ENCODE results near the gene PNMA1. TPM values are rescaled to one million over a fixed set of nuclear protein-coding genes. Genes with fewer than 3 reads are reported as not detected.

PNMA1 gene
- total and polyA plus RNA-seq, 9 of the 15 experiments (the other 6 are each of a cell fraction or from before 2014, with no cell fraction given) = 1.7 to 26.4 (median 8.7) TPM

DNA sequence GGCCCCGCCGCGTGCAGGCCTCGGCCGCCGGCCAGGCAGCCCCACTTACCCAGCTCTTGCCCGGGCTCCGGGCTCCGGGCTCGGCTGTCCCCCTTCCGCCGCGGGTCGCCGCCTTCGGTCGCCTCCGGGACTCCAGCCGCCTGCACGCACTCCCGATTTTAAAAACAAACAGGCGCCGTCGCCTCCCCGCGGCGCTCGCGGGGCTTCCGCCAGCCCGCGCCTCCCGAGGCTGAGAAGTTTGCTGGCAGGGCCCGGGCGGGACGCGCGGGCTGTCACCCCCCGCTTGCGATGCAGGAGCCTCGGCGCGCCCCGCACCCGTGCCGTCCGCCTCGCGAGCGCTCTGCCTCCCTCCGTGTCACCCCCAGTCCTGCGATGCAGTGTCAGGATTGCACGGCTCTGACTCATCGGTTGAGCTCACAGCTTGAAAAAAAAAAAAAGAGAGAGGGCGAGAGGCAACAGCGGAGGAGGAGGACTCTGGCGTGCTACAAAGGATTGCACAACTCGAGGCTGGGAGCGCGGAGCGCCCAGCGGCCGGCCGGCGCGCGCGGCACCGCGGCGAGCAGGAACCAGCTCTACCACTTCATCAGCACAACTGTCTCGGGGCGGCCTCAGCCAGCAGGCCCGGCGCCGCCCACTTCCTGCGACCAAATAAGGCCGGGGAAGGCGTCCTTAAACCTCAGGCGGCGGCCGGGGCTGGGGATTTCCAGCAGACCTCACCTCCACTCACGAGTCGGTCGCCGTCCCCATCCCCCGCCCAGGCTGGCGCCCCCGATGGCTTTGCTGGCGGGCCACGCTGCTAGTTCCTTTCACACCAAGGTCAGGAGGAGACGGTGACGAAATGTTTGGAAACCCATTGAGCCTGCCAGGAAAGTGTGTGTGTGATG, 45.8 kb upstream of the PNMA1 start (continued):
- TF ChIP-seq, protein P1, sequence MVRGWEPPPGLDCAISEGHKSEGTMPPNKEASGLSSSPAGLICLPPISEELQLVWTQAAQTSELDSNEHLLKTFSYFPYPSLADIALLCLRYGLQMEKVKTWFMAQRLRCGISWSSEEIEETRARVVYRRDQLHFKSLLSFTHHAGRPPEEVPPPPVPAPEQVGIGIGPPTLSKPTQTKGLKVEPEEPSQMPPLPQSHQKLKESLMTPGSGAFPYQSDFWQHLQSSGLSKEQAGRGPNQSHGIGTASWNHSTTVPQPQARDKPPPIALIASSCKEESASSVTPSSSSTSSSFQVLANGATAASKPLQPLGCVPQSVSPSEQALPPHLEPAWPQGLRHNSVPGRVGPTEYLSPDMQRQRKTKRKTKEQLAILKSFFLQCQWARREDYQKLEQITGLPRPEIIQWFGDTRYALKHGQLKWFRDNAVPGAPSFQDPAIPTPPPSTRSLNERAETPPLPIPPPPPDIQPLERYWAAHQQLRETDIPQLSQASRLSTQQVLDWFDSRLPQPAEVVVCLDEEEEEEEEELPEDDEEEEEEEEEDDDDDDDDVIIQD (CRISPR knock-in tag; IDR thresholded peaks at IDR 0.05) = no peak
- TF ChIP-seq, protein P2, sequence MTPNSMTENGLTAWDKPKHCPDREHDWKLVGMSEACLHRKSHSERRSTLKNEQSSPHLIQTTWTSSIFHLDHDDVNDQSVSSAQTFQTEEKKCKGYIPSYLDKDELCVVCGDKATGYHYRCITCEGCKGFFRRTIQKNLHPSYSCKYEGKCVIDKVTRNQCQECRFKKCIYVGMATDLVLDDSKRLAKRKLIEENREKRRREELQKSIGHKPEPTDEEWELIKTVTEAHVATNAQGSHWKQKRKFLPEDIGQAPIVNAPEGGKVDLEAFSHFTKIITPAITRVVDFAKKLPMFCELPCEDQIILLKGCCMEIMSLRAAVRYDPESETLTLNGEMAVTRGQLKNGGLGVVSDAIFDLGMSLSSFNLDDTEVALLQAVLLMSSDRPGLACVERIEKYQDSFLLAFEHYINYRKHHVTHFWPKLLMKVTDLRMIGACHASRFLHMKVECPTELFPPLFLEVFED (CRISPR knock-in tag; conservative IDR thresholded peaks at IDR 0.05) = no peak
- TF ChIP-seq, protein P3, sequence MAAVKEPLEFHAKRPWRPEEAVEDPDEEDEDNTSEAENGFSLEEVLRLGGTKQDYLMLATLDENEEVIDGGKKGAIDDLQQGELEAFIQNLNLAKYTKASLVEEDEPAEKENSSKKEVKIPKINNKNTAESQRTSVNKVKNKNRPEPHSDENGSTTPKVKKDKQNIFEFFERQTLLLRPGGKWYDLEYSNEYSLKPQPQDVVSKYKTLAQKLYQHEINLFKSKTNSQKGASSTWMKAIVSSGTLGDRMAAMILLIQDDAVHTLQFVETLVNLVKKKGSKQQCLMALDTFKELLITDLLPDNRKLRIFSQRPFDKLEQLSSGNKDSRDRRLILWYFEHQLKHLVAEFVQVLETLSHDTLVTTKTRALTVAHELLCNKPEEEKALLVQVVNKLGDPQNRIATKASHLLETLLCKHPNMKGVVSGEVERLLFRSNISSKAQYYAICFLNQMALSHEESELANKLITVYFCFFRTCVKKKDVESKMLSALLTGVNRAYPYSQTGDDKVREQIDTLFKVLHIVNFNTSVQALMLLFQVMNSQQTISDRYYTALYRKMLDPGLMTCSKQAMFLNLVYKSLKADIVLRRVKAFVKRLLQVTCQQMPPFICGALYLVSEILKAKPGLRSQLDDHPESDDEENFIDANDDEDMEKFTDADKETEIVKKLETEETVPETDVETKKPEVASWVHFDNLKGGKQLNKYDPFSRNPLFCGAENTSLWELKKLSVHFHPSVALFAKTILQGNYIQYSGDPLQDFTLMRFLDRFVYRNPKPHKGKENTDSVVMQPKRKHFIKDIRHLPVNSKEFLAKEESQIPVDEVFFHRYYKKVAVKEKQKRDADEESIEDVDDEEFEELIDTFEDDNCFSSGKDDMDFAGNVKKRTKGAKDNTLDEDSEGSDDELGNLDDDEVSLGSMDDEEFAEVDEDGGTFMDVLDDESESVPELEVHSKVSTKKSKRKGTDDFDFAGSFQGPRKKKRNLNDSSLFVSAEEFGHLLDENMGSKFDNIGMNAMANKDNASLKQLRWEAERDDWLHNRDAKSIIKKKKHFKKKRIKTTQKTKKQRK (IDR thresholded peaks at IDR 0.05; ENCODE audit: borderline replicate concordance, low read depth, low read length) = no peak
- no peak for TF ChIP-seq NR2F6 (CRISPR knock-in tag; IDR thresholded peaks at IDR 0.05)
- no peak for TF ChIP-seq CHD2 (IDR thresholded peaks at IDR 0.05; ENCODE audit: low read depth, low read length)
- TF ChIP-seq ZNF165 (CRISPR knock-in tag; IDR thresholded peaks at IDR 0.05; ENCODE audit: borderline replicate concordance) = no peak
- peak in 1 of 2 experiments; percentile 42; a peak in 1 of 4 replicates for TF ChIP-seq HDAC1 (IDR thresholded peaks at IDR 0.05)
- no peak for TF ChIP-seq RBM15 (IDR thresholded peaks at IDR 0.05; ENCODE audit: insufficient read depth, low read length)
- TF ChIP-seq, protein P4, sequence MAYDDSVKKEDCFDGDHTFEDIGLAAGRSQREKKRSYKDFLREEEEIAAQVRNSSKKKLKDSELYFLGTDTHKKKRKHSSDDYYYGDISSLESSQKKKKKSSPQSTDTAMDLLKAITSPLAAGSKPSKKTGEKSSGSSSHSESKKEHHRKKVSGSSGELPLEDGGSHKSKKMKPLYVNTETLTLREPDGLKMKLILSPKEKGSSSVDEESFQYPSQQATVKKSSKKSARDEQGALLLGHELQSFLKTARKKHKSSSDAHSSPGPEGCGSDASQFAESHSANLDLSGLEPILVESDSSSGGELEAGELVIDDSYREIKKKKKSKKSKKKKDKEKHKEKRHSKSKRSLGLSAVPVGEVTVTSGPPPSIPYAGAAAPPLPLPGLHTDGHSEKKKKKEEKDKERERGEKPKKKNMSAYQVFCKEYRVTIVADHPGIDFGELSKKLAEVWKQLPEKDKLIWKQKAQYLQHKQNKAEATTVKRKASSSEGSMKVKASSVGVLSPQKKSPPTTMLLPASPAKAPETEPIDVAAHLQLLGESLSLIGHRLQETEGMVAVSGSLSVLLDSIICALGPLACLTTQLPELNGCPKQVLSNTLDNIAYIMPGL (CRISPR knock-in tag; IDR thresholded peaks at IDR 0.05) = no peak
- TF ChIP-seq, protein P5, sequence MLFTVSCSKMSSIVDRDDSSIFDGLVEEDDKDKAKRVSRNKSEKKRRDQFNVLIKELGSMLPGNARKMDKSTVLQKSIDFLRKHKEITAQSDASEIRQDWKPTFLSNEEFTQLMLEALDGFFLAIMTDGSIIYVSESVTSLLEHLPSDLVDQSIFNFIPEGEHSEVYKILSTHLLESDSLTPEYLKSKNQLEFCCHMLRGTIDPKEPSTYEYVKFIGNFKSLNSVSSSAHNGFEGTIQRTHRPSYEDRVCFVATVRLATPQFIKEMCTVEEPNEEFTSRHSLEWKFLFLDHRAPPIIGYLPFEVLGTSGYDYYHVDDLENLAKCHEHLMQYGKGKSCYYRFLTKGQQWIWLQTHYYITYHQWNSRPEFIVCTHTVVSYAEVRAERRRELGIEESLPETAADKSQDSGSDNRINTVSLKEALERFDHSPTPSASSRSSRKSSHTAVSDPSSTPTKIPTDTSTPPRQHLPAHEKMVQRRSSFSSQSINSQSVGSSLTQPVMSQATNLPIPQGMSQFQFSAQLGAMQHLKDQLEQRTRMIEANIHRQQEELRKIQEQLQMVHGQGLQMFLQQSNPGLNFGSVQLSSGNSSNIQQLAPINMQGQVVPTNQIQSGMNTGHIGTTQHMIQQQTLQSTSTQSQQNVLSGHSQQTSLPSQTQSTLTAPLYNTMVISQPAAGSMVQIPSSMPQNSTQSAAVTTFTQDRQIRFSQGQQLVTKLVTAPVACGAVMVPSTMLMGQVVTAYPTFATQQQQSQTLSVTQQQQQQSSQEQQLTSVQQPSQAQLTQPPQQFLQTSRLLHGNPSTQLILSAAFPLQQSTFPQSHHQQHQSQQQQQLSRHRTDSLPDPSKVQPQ (CRISPR knock-in tag; IDR thresholded peaks at IDR 0.05; ENCODE audit: borderline replicate concordance) = no peak
- TF ChIP-seq SNIP1 (IDR thresholded peaks at IDR 0.05; ENCODE audit: low read depth) = no peak
- TF ChIP-seq, protein P6, sequence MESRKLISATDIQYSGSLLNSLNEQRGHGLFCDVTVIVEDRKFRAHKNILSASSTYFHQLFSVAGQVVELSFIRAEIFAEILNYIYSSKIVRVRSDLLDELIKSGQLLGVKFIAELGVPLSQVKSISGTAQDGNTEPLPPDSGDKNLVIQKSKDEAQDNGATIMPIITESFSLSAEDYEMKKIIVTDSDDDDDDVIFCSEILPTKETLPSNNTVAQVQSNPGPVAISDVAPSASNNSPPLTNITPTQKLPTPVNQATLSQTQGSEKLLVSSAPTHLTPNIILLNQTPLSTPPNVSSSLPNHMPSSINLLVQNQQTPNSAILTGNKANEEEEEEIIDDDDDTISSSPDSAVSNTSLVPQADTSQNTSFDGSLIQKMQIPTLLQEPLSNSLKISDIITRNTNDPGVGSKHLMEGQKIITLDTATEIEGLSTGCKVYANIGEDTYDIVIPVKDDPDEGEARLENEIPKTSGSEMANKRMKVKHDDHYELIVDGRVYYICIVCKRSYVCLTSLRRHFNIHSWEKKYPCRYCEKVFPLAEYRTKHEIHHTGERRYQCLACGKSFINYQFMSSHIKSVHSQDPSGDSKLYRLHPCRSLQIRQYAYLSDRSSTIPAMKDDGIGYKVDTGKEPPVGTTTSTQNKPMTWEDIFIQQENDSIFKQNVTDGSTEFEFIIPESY (CRISPR knock-in tag; IDR thresholded peaks at IDR 0.05) = peak; percentile 54; the same call in 1 of the 2 replicates
